Peyer's patch (tissue), 4 donors: ENCODE measurements around the gene HSPB7. TPM values are rescaled to one million over a fixed set of nuclear protein-coding genes. Genes with fewer than 3 reads are reported as not detected.
A peak's percentile ranks its signal among the peaks of the same experiment; 100 is the strongest.
"Not testable (repeated sequence)": the region's sequence is repeated elsewhere in the genome, so short reads cannot be mapped to it uniquely, and the experiment has no call there.

ENCODE experiments used
- DNase-seq, 3 donors: peaks; one replicate each; pipeline ENCODE4 v3.0.0-alpha.2; 2017 to 2019
- H3K27ac ChIP-seq, 4 donors: fragments of 200-600 bp; sonication (generic); one replicate each; pipeline ENCODE4 v1.5.1; 2016 to 2019
- H3K27me3 ChIP-seq, 2 donors: fragments of 200-600 bp; sonication (generic); one replicate each; pipeline ENCODE4 v1.5.1; 2019
- H3K36me3 ChIP-seq, 3 donors: fragments of 200-600 bp; sonication (generic); one replicate each; pipeline ENCODE4 v1.5.1; 2016 to 2019
- H3K4me1 ChIP-seq, 4 donors: fragments of 200-600 bp; sonication (generic); one replicate each; pipeline ENCODE4 v1.5.1; 2016 to 2019
- H3K4me3 ChIP-seq, 4 donors: fragments of 200-600 bp; sonication (generic); 1 replicate in 3 of 4; 2 replicates in 1 of 4; pipeline ENCODE4 v1.5.1; 2016 to 2019; ENCODE audit warnings: mild to moderate bottlenecking in 1 of 4
- H3K9me3 ChIP-seq, 4 donors: fragments of 200-600 bp; sonication (generic); one replicate each; pipeline ENCODE4 v1.5.1; 2016 to 2019; ENCODE audit warnings: mild to moderate bottlenecking in 1 of 4
- POLR2A ChIP-seq, 2 donors: fragments of 450-650 bp; IDR thresholded peaks; one replicate each; pipeline ENCODE4 v1.5.1; 2017; ENCODE audit warnings: antibody characterized with exemption in 2 of 2, mild to moderate bottlenecking in 2 of 2, moderate library complexity in 2 of 2
- total RNA-seq, 4 donors: library from RNA; depleted of rRNA; stranded (reverse); fragments of >200 nt; gene quantifications; one replicate each; pipeline ENCODE4 v1.1.0, GENCODE V29; 2016
- TF ChIP-seq, protein P1 (sequence below), 6 experiments: fragments of 450-650 bp in 4 of 6; fragments of 200-600 bp in 2 of 6; sonication (generic) in 1 of 6; IDR thresholded peaks; one replicate each; pipeline ENCODE4 v1.5.1; 2017 to 2019; ENCODE audit warnings: antibody characterized with exemption in 6 of 6, mild to moderate bottlenecking in 3 of 6, moderate library complexity in 1 of 6

HSPB7 gene
- total RNA-seq, 4 donors from 2014 or later: 1.1 to 5.2 (median 1.1) TPM; not detected in 1

DNA sequence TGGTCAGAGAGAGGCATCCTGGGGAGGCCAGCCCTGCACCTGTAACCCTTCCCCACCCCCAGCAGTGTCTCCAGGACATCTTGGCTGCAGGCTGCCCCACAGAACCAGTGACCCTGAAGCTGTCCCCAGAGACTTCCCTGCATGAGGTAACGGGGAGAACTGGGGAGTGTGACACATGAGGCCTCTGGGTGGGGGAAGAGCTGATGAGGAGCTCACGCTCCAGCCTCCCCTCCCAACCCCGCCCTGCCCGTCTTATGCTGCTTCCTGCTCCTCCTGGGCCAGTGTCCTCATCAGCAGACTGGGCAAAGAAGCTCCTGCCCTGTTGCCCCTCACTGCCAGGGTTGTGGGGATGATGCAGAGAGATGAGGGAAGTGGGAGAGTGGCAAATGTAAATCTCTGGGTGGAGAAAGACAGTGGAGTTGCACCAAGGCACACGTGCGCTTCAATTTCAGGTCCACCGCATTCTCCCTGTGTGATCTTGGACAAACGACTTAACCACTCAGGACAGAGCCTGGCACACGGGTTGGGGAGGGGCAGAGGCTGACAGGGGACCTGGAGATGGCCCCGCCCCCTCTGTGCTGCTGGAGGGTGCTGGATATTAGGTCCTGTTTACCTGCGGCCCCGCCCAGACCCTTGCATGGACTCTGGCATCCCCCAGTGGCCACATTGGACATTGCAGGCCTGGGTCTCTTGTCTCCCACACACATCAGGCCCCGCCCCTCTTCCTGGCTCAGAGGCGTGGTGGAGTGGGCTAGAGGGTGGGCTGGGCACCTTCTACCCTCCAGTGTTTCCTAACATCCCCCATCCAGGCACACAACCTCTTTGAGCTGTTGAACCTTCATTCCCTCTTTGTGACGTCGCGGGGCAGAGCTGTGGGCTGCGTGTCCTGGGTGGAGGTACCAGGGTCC, 38.0 kb upstream of the HSPB7 start:
- DNase-seq: peak; percentile 91 to 96 (median 93)
- Histone ChIP-seq H3K27ac (no peak overlapping the region), H3K27me3 (no peaks in the 10 kb centered on the region), H3K36me3 (no peaks in the 10 kb centered on the region), H3K4me1 (no peaks in the 10 kb centered on the region), H3K9me3 (no peaks in the 10 kb centered on the region), H3K4me3 (no peak overlapping the region)
- no peak for TF ChIP-seq POLR2A (IDR thresholded peaks at IDR 0.05)
- TF ChIP-seq, protein P1, sequence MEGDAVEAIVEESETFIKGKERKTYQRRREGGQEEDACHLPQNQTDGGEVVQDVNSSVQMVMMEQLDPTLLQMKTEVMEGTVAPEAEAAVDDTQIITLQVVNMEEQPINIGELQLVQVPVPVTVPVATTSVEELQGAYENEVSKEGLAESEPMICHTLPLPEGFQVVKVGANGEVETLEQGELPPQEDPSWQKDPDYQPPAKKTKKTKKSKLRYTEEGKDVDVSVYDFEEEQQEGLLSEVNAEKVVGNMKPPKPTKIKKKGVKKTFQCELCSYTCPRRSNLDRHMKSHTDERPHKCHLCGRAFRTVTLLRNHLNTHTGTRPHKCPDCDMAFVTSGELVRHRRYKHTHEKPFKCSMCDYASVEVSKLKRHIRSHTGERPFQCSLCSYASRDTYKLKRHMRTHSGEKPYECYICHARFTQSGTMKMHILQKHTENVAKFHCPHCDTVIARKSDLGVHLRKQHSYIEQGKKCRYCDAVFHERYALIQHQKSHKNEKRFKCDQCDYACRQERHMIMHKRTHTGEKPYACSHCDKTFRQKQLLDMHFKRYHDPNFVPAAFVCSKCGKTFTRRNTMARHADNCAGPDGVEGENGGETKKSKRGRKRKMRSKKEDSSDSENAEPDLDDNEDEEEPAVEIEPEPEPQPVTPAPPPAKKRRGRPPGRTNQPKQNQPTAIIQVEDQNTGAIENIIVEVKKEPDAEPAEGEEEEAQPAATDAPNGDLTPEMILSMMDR (IDR thresholded peaks at IDR 0.05): peak; percentile 82 to 97 (median 92)

DNA sequence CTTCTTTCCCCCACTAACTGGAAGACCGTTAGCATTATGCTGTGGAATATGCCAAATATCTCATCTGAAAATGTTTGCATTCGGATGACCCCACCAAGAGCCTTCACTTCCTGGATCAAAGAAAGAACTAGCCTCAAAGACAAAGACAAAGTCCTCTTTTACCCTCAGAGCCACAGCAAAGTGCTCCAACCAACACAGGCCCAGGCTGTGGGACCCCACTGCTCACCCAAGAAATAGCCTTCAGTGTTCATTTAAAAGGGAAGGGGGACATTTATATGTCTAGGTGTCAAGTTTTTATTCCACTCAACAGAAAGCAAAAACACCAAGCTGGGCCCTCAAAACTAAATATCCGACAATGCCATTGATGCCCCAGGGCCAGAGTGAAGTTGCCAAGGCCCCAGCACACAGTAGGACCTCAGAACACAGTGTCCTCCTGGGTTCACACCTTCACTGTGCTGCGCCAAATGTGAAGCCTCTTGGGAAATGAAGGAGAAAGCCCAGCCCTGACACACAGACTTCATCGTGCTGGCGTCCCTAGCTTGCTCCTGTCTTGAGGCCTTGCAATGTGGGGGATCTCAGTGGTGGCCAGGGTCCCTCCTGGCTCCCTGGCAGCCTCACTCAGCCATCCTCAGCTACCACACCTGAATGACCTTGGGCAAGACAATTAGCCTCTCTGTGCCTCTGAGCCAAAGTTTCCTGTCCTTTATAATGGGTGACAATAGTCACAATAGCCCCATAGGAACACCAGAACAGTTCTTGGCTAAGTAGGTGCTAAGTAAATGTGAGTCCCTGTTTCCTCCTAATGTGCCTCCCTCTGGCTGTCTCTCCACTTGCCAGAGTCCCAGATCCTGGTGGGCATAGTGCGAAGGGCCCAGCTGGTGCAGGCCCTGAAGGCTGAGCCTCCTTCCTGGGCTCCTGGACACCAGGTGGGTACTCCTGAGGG, 37.0 kb upstream of the HSPB7 start:
- no peak for DNase-seq
- TF ChIP-seq, protein P1 (IDR thresholded peaks at IDR 0.05): no peak
- TF ChIP-seq POLR2A (IDR thresholded peaks at IDR 0.05): no peak
- no peak overlapping the region for H3K27ac ChIP-seq

DNA sequence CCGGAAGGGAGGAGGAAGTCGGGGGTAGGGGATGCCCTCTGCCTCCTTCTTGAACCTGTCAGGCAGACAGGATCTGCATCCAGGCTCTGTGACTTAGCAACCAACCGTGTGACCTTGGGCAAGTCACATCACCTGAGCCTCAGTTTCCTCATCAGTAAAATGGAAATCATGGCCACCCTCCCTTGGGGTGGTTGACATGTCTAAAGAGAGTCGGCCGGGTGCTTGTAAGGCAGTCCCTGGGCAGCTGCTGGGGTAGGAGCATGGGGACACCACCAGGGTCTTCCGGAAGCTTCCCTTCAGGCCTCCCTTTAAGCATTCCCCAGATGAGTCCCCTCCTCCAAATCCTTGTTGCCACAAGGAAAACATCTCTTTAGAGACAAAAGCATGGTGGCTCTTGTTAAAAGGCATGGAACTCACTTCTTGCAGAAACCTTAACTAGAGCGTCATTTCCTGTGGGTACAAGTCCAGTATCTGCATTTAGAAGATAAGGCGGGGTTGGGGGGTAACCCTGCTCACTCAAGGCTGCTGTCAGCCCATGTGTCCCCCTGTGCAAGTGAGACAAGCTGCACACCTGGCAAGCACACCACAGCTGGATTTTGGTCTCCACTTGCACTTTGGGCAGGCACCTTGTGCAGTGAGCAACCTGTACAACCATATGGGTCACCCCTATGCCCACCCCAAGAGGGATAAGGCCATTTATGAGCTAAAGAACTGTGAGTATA, 36.1 kb upstream of the HSPB7 start:
- DNase-seq: no peak
- H3K4me3 ChIP-seq: no peak overlapping the region
- no peaks in the 10 kb centered on the region for H3K9me3 ChIP-seq
- no peak for TF ChIP-seq POLR2A (IDR thresholded peaks at IDR 0.05)
- TF ChIP-seq, protein P1 (IDR thresholded peaks at IDR 0.05): no peak
- no peak overlapping the region for H3K27ac ChIP-seq
- H3K36me3 ChIP-seq: no peaks in the 10 kb centered on the region
- peaks cover 0 to 3% (median under 1%) of the 10 kb centered on the region in 4 donors for H3K4me1 ChIP-seq
- no peaks in the 10 kb centered on the region for H3K27me3 ChIP-seq

More for the DNA sequence above, 37.0 kb upstream of the HSPB7 start:
- no peaks in the 10 kb centered on the region for H3K36me3 ChIP-seq
- no peaks in the 10 kb centered on the region for H3K4me1 ChIP-seq
- H3K27me3 ChIP-seq: no peaks in the 10 kb centered on the region
- no peaks in the 10 kb centered on the region for H3K9me3 ChIP-seq
- no peak overlapping the region for H3K4me3 ChIP-seq

DNA sequence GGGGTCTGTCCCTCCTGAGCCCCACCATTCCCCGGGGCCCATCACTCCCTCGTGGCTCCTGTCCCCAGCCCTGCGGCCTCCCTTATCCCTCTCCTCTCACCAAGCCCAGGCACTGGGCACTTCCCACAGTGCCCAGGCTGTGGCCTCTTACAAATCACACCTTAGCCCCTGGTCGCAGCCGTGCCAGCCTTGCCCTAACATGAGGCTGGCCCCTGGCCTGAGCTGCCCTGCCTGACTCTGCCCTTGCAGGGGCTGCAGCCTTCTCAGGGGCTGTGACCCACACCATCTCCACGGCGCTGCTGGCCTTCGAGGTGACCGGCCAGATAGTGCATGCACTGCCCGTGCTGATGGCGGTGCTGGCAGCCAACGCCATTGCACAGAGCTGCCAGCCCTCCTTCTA, 34.1 kb upstream of the HSPB7 start:
- not testable (repeated sequence) for H3K9me3 ChIP-seq, H3K36me3 ChIP-seq, H3K4me3 ChIP-seq, H3K4me1 ChIP-seq, H3K27me3 ChIP-seq, DNase-seq, H3K27ac ChIP-seq

DNA sequence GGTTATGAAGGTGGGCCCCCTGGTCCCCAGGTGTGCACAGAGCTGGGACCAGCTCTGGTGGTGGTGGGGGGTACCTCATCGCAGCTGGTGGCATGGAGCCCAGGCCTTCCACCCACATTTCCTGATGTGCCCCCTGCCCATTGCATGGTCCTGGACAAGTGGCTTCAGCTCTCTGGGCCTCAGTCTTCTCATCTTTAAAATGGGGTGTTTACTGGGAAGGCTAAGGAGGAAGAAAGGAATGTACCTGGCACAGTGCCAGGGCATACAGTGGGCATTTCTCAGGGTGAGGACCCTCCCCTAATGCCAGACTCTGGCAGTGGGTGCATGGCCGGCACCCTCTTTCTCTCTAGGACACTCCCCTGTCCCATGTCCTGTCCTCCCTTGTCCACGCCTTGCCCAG, 33.2 kb upstream of the HSPB7 start:
- no peak overlapping the region for H3K4me3 ChIP-seq
- peaks cover 0 to 6% (median 2%) of the 10 kb centered on the region in 4 donors for H3K4me1 ChIP-seq
- no peaks in the 10 kb centered on the region for H3K27me3 ChIP-seq
- H3K9me3 ChIP-seq: no peaks in the 10 kb centered on the region
- no peak for TF ChIP-seq POLR2A (IDR thresholded peaks at IDR 0.05)
- TF ChIP-seq, protein P1 (IDR thresholded peaks at IDR 0.05): no peak
- H3K36me3 ChIP-seq: no peaks in the 10 kb centered on the region
- no peak overlapping the region for H3K27ac ChIP-seq
- no peak for DNase-seq
